ENCODE data around the gene COL5A1.

Gene COL5A1

DNA sequence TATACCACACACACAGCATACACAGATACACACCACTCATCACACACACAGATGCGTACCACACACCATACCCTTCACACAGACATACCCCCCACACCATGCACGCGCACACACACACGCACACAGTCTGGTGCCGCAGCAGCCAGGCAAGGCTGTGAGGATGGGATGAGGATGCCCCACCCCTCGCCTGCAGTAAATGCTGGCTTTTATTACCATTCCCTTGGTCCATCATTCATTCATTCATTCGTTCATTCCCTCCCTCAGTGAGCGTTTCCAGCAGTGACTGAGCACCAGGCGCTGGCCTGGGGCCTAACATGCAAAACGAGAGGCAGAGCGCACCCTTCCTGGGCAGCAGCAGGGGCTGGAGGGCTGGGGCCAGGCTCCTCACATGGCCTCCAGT is 187.3 kb downstream of the COL5A1 start:
- DNase-seq (ENCODE audit: low spot score): no peak
- TF ChIP-seq, protein P1, sequence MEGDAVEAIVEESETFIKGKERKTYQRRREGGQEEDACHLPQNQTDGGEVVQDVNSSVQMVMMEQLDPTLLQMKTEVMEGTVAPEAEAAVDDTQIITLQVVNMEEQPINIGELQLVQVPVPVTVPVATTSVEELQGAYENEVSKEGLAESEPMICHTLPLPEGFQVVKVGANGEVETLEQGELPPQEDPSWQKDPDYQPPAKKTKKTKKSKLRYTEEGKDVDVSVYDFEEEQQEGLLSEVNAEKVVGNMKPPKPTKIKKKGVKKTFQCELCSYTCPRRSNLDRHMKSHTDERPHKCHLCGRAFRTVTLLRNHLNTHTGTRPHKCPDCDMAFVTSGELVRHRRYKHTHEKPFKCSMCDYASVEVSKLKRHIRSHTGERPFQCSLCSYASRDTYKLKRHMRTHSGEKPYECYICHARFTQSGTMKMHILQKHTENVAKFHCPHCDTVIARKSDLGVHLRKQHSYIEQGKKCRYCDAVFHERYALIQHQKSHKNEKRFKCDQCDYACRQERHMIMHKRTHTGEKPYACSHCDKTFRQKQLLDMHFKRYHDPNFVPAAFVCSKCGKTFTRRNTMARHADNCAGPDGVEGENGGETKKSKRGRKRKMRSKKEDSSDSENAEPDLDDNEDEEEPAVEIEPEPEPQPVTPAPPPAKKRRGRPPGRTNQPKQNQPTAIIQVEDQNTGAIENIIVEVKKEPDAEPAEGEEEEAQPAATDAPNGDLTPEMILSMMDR (IDR thresholded peaks at IDR 0.05; ENCODE audit: borderline replicate concordance, control extremely low read depth, extremely low read depth, insufficient read depth, missing control alignments): no peak
- in situ Hi-C loops (cut with MboI; ENCODE audit: low sequenced_read_pairs, unreplicated experiment): no loop called here

DNA sequence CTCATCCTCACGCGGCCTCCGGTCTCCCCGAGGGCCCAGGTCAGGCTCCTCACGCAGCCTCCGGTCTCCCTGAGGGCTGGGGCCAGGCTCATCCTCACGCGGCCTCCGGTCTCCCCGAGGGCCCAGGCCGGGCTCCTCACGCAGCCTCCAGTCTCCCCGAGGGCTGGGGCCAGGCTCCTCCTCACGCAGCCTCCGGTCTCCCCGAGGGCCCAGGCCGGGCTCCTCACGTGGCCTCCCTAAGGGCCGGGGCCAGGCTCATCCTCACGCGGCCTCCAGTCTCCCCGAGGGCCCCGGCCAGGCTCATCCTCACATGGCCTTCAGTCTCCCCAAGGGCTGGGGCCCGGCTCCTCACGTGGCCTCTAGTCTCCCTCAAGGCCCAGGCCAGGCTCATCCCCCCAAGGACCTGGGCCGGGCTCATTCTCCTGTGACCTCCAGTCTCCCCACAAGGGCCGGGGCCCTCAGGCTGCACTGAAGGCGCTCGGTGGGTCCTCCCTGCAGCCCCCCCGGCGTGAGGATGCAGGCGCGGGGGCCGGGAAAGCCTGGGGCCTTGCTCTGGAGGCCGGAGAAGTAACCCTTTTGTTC is 187.8 kb downstream of the COL5A1 start:
- TF ChIP-seq, protein P1 (IDR thresholded peaks at IDR 0.05; ENCODE audit: borderline replicate concordance, control extremely low read depth, extremely low read depth, insufficient read depth, missing control alignments): no peak
- DNase-seq (ENCODE audit: low spot score): no peak
- in situ Hi-C loops (cut with MboI; ENCODE audit: low sequenced_read_pairs, unreplicated experiment): no loop called here

DNA sequence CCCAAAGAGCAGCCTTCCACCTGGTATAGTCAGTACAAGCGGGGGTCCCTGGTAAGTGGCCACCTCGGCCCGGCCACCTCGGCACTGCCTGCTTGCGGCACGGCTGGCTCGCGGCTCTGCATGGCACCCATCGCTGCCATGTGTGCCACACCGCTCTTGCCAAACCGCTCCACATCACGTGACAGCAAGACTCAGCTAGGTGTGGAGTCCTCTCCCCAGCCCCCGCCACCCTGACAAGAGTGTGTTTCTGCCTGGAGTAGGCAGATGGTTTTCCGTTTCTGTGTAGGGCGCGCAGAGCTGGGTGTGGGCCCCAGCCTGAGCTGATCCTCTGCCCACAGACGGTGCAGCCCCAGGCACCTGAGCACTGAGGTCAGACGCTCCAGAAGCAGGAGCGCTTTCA is 188.5 kb downstream of the COL5A1 start:
- TF ChIP-seq, protein P1 (IDR thresholded peaks at IDR 0.05; ENCODE audit: borderline replicate concordance, control extremely low read depth, extremely low read depth, insufficient read depth, missing control alignments): no peak
- in situ Hi-C loops (cut with MboI; ENCODE audit: low sequenced_read_pairs, unreplicated experiment): no loop called here
- no peak for DNase-seq (ENCODE audit: low spot score)

DNA sequence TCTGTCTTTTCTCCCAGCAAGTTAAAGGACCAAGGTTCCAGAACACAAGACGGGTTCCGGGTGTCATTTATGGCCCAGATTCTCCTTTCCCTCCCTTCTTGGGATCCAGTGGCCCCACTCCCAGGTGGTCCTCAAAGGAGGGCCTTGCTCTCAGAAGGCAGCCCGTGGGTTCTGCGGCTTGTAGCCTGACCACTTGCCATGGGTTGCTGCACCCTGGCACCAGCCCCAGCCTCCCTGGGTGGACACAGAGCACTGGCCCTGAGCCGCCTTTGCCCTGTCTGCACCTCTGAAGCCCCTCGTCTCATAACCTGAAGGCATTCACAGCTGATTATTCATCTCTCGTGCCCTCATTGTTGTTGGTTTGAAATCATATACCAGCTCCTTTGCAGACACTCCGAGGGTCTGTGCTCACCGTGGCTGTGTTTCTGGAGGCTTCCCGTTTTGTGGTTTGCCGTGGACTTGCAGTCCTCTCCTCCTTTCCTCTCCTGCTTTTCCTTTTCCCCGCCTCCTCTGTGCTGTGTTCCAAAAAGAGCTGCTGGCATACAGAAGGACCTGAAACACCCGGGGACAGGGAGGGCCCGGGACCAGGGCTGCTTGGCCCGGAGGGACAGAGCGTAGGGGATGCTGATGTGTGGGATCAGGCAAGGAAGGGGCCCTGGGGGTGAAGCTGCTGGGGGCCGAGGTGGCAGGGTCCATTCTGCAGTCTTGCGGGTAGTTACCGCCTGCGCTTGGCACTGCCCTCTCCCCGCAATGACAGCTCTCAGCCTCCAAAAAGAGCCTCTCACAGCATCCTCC is 189.5 kb downstream of the COL5A1 start:
- no peak for DNase-seq (ENCODE audit: low spot score)
- TF ChIP-seq, protein P1 (IDR thresholded peaks at IDR 0.05; ENCODE audit: borderline replicate concordance, control extremely low read depth, extremely low read depth, insufficient read depth, missing control alignments): no peak

DNA sequence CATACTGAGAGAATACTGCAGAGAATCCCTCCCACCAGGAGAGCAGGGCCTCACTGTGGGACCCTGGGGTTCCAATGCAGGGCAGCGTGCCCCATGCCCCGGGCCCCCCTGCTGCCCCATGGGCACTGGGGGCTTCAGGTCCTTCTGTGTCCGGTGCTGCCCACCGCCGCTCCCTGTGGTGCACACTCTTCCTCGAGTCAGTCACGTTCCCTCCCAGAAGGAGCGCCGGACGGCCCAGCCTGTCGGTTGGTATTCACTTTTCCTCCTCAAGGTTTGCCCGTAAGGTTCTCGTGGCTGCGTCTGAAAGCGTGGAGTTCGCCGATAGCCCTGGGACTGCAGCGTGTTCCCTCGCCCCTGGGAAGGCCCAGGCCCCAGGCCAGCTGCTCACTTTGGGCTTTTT is 190.9 kb downstream of the COL5A1 start:
- DNase-seq (ENCODE audit: low spot score): no peak
- in situ Hi-C loops (cut with MboI; ENCODE audit: low sequenced_read_pairs, unreplicated experiment): no loop called here
- TF ChIP-seq, protein P1 (IDR thresholded peaks at IDR 0.05; ENCODE audit: borderline replicate concordance, control extremely low read depth, extremely low read depth, insufficient read depth, missing control alignments): no peak

More for the DNA sequence above, 189.5 kb downstream of the COL5A1 start:
- in situ Hi-C loops (cut with MboI; ENCODE audit: low sequenced_read_pairs, unreplicated experiment): no loop called here

DNA sequence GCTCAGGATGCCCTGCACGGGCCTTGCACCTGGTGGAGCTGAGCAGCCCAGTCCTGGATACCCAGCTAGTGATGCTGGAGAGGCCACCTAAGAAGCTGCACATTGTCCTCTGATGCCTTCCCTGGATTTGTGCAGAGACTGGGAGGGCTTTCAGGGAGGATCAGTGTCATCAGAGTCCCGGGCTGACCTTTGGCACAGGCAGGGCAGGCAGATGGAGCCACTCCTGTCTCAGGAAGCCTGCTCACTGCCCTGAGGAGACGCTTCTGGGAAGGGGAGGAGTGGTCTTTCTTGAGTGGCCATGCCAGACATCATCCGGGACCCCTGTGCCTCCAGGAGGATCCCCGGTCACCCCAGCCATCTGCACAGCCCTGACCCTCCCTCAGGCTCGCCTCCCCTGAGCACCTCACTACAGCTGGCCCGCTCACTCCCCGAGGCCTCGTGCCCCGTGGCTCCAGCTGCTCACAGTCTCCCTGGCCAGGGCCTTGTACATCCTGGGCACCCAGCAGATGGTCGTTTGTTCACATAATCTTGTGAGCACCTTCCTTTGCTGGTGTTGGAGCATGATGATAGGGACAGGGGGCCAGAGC is 191.8 kb downstream of the COL5A1 start:
- TF ChIP-seq, protein P1 (IDR thresholded peaks at IDR 0.05; ENCODE audit: borderline replicate concordance, control extremely low read depth, extremely low read depth, insufficient read depth, missing control alignments): no peak
- DNase-seq (ENCODE audit: low spot score): no peak
- in situ Hi-C loops (cut with MboI; ENCODE audit: low sequenced_read_pairs, unreplicated experiment): no loop called here

Measured in GM13976 (cell line).